ENCODE data around the gene HMGB1. TPM values are rescaled to one million over a fixed set of nuclear protein-coding genes. Genes with fewer than 3 reads are reported as not detected.

HMGB1 gene
- total and polyA plus RNA-seq, 2 experiments from 2014 or later: 727 to 2,970 TPM

DNA sequence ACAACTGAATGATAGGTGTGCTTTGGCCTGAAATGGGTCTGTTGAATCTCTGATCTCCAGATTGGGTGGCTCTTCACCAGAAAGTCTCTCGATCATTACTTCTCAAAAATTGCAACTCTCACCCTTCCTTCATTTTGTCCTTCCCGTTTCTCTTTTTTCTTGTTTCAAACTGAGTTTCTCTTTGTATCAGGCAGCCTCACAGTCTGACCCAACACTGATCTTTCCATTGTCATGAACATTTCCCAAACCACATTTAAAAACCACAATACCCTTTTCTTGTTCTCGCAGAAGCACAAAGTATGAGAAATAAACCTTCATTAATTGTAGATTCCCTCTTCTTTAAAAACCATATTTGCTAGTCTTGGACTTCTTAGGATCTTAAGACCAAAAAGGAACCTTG is 33.6 kb upstream of the HMGB1 start:
- no peaks in the 10 kb centered on the region for H3K79me2 ChIP-seq (replicated peaks; ENCODE audit: insufficient read depth)
- ATAC-seq: no peak

DNA sequence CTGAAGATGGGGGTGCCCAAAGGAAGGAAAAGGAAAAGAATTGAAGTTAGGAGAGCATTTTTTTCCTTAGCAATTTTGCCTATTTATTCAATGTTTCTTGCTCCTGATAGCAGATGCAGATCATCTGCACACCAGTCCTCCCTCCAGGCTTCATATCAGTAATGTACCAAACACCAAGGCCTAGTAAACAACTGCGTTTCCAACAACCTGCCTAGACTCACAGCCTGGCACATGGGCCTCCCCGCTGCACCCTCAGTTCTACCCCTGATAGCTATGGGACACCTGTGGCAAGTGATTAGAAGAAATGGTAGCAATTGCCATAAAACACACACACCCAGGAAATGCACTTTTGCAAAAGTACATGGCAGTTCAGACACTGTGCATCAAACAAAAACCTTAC is 30.4 kb upstream of the HMGB1 start:
- H3K27ac ChIP-seq (ENCODE audit: low read depth): no peak overlapping the region
- Mint-ChIP-seq H3K9me3 (no peaks in the 10 kb centered on the region), H3K4me1 (peaks cover 3% of the 10 kb centered on the region; the same call in 2 of the 3 replicates), H3K27me3 (ENCODE audit: insufficient read depth, low read depth, poor library complexity) (peaks cover 2% of the 10 kb centered on the region), H3K36me3 (ENCODE audit: low read depth) (no peaks in the 10 kb centered on the region), H3K27ac (no peak overlapping the region), H3K4me3 (no peak overlapping the region)
- H3K36me3 ChIP-seq (ENCODE audit: insufficient read depth): no peaks in the 10 kb centered on the region
- H3K4me1 ChIP-seq (ENCODE audit: insufficient read depth): no peaks in the 10 kb centered on the region
- H3K9me2 ChIP-seq (ENCODE audit: insufficient read depth): no peaks in the 10 kb centered on the region
- H3K4me3 ChIP-seq: no peak overlapping the region
- H4K20me1 ChIP-seq (replicated peaks; ENCODE audit: insufficient read depth): no peaks in the 10 kb centered on the region
- no peaks in the 10 kb centered on the region for H3F3A ChIP-seq (replicated peaks; ENCODE audit: low read depth)
- no peak for TF ChIP-seq JUNB (IDR thresholded peaks at IDR 0.05; ENCODE audit: unreplicated experiment)
- TF ChIP-seq EZH2 (IDR thresholded peaks at IDR 0.05; ENCODE audit: low read depth, unreplicated experiment): no peak
- no peak for TF ChIP-seq ZNF114 (CRISPR knock-in tag; IDR thresholded peaks at IDR 0.05)
- TF ChIP-seq, protein P1, sequence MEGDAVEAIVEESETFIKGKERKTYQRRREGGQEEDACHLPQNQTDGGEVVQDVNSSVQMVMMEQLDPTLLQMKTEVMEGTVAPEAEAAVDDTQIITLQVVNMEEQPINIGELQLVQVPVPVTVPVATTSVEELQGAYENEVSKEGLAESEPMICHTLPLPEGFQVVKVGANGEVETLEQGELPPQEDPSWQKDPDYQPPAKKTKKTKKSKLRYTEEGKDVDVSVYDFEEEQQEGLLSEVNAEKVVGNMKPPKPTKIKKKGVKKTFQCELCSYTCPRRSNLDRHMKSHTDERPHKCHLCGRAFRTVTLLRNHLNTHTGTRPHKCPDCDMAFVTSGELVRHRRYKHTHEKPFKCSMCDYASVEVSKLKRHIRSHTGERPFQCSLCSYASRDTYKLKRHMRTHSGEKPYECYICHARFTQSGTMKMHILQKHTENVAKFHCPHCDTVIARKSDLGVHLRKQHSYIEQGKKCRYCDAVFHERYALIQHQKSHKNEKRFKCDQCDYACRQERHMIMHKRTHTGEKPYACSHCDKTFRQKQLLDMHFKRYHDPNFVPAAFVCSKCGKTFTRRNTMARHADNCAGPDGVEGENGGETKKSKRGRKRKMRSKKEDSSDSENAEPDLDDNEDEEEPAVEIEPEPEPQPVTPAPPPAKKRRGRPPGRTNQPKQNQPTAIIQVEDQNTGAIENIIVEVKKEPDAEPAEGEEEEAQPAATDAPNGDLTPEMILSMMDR (conservative IDR thresholded peaks at IDR 0.05; ENCODE audit: low read depth in 2 of 2): no peak
- no peak for TF ChIP-seq CREB1 (CRISPR knock-in tag; IDR thresholded peaks at IDR 0.05; ENCODE audit: low read depth)
- TF ChIP-seq, protein P2, sequence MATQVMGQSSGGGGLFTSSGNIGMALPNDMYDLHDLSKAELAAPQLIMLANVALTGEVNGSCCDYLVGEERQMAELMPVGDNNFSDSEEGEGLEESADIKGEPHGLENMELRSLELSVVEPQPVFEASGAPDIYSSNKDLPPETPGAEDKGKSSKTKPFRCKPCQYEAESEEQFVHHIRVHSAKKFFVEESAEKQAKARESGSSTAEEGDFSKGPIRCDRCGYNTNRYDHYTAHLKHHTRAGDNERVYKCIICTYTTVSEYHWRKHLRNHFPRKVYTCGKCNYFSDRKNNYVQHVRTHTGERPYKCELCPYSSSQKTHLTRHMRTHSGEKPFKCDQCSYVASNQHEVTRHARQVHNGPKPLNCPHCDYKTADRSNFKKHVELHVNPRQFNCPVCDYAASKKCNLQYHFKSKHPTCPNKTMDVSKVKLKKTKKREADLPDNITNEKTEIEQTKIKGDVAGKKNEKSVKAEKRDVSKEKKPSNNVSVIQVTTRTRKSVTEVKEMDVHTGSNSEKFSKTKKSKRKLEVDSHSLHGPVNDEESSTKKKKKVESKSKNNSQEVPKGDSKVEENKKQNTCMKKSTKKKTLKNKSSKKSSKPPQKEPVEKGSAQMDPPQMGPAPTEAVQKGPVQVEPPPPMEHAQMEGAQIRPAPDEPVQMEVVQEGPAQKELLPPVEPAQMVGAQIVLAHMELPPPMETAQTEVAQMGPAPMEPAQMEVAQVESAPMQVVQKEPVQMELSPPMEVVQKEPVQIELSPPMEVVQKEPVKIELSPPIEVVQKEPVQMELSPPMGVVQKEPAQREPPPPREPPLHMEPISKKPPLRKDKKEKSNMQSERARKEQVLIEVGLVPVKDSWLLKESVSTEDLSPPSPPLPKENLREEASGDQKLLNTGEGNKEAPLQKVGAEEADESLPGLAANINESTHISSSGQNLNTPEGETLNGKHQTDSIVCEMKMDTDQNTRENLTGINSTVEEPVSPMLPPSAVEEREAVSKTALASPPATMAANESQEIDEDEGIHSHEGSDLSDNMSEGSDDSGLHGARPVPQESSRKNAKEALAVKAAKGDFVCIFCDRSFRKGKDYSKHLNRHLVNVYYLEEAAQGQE (IDR thresholded peaks at IDR 0.05; ENCODE audit: unreplicated experiment): no peak
- TF ChIP-seq ZNF331 (CRISPR knock-in tag; IDR thresholded peaks at IDR 0.05; ENCODE audit: low read depth): no peak
- no peak for TF ChIP-seq POLR2AphosphoS5 (IDR thresholded peaks at IDR 0.05; ENCODE audit: low read depth)
- TF ChIP-seq EZH2phosphoT487 (IDR thresholded peaks at IDR 0.05; ENCODE audit: unreplicated experiment): no peak
- TF ChIP-seq, protein P3, sequence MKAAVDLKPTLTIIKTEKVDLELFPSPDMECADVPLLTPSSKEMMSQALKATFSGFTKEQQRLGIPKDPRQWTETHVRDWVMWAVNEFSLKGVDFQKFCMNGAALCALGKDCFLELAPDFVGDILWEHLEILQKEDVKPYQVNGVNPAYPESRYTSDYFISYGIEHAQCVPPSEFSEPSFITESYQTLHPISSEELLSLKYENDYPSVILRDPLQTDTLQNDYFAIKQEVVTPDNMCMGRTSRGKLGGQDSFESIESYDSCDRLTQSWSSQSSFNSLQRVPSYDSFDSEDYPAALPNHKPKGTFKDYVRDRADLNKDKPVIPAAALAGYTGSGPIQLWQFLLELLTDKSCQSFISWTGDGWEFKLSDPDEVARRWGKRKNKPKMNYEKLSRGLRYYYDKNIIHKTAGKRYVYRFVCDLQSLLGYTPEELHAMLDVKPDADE (IDR thresholded peaks at IDR 0.05): no peak
- no peak for TF ChIP-seq NANOG (IDR thresholded peaks at IDR 0.05; ENCODE audit: borderline replicate concordance)
- DNase-seq (ENCODE audit: low spot score): no peak
- no peak overlapping the region for H3K4me2 ChIP-seq
- H3K79me2 ChIP-seq (replicated peaks; ENCODE audit: insufficient read depth): no peaks in the 10 kb centered on the region
- H2AFZ ChIP-seq: peak overlapping the region; percentile 43; the same call in 1 of the 2 replicates
- ATAC-seq: no peak
- H3K27me3 ChIP-seq (ENCODE audit: insufficient read depth): no peaks in the 10 kb centered on the region

More for the DNA sequence above, 33.6 kb upstream of the HMGB1 start:
- H3K9me3 Mint-ChIP-seq: no peaks in the 10 kb centered on the region
- H3K4me1 Mint-ChIP-seq: peaks cover 3% of the 10 kb centered on the region; the same call in 2 of the 3 replicates
- Histone ChIP-seq H3K27me3 (ENCODE audit: insufficient read depth) (no peaks in the 10 kb centered on the region), H3K4me3 (no peak overlapping the region), H3K9me2 (ENCODE audit: insufficient read depth) (no peaks in the 10 kb centered on the region), H3K4me1 (ENCODE audit: insufficient read depth) (no peaks in the 10 kb centered on the region), H3K4me2 (no peak overlapping the region), H2AFZ (0 out of 2 replicates have a peak overlapping the region, but pooled peaks have one; percentile 8), H3K27ac (ENCODE audit: low read depth) (no peak overlapping the region), H3K36me3 (ENCODE audit: insufficient read depth) (no peaks in the 10 kb centered on the region), H4K20me1 (replicated peaks; ENCODE audit: insufficient read depth) (no peaks in the 10 kb centered on the region), H3F3A (replicated peaks; ENCODE audit: low read depth) (no peaks in the 10 kb centered on the region)
- no peak overlapping the region for H3K4me3 Mint-ChIP-seq
- no peak overlapping the region for H3K27ac Mint-ChIP-seq
- H3K27me3 Mint-ChIP-seq (ENCODE audit: insufficient read depth, low read depth, poor library complexity): peaks cover 2% of the 10 kb centered on the region
- no peak for TF ChIP-seq NANOG (IDR thresholded peaks at IDR 0.05; ENCODE audit: borderline replicate concordance)
- DNase-seq (ENCODE audit: low spot score): no peak
- H3K36me3 Mint-ChIP-seq (ENCODE audit: low read depth): no peaks in the 10 kb centered on the region
